Activated CD4-positive, alpha-beta T cell treated with anti-CD3 and anti-CD28 coated beads, Interleukin-2, amount 50 U/mL, for 1 hour (primary cell): ENCODE results near the gene DEFB123.
"Not testable (repeated sequence)": the region's sequence is repeated elsewhere in the genome, so short reads cannot be mapped to it uniquely, and the experiment has no call there.

ENCODE experiments used
- DNase-seq: peaks from one replicate; pipeline ENCODE4 v3.0.0-alpha.2; 2020

Gene DEFB123

GRCh38 chr20:31440012-31440659 is at the start of gene DEFB123:
TSS of gene DEFB123 (plus strand) at chr20:31440632. CDS start at chr20:31440699, 67 bp downstream.
- DNase-seq = no peak

- DNase-seq = no peak
Measured at GRCh38 chr20:31392836-31393235, 47.6 kb upstream of the DEFB123 start.

GRCh38 chr20:31394900-31395299 is 45.5 kb upstream of the DEFB123 start:
- no peak for DNase-seq

- DNase-seq = no peak
Measured at GRCh38 chr20:31403886-31404285, 36.5 kb upstream of the DEFB123 start.

GRCh38 chr20:31406115-31406514 is 34.3 kb upstream of the DEFB123 start, which contains the start of gene DEFB121:
TSS of gene DEFB121 (minus strand) at chr20:31406215. CDS start at chr20:31406152, 63 bp downstream.
- DNase-seq = no peak

GRCh38 chr20:31410011-31410410 is 30.4 kb upstream of the DEFB123 start:
- no peak for DNase-seq

GRCh38 chr20:31414381-31414780 is 26.1 kb upstream of the DEFB123 start:
- no peak for DNase-seq

- no peak for DNase-seq
Measured at GRCh38 chr20:31415653-31416052, 24.8 kb upstream of the DEFB123 start.

- DNase-seq = no peak
Measured at GRCh38 chr20:31418307-31418706, 22.1 kb upstream of the DEFB123 start.

- no peak for DNase-seq
Measured at GRCh38 chr20:31425797-31426196, 14.6 kb upstream of the DEFB123 start.

- not testable (repeated sequence) for DNase-seq
Measured at GRCh38 chr20:31426891-31427551, 13.4 kb upstream of the DEFB123 start.

GRCh38 chr20:31427576-31427975 is 12.9 kb upstream of the DEFB123 start:
- not testable (repeated sequence) for DNase-seq

- no peak for DNase-seq
Measured at GRCh38 chr20:31430568-31431115, 9.8 kb upstream of the DEFB123 start.

- no peak for DNase-seq
Measured at GRCh38 chr20:31446084-31446819, 5.8 kb downstream of the DEFB123 start.

- DNase-seq = no peak
Measured at GRCh38 chr20:31449511-31450414, 9.3 kb downstream of the DEFB123 start.

- no peak for DNase-seq
Measured at GRCh38 chr20:31452575-31452974, 12.1 kb downstream of the DEFB123 start.

GRCh38 chr20:31454361-31454760 is 13.9 kb downstream of the DEFB123 start:
- DNase-seq = no peak

GRCh38 chr20:31470946-31471345 is 30.5 kb downstream of the DEFB123 start:
- DNase-seq = not testable (repeated sequence)

GRCh38 chr20:31472395-31473330 is 32.2 kb downstream of the DEFB123 start:
- no peak for DNase-seq

GRCh38 chr20:31473331-31474096 is 33.1 kb downstream of the DEFB123 start:
- no peak for DNase-seq

- DNase-seq = no peak
Measured at GRCh38 chr20:31474097-31474436, 33.6 kb downstream of the DEFB123 start.
